GM18858 (cell line): Measurements from ENCODE around the gene C1orf105.
"Not testable (repeated sequence)": the region's sequence is repeated elsewhere in the genome, so short reads cannot be mapped to it uniquely, and the experiment has no call there.

Experiments
- ATAC-seq: cut with Tn5 transposase; IDR thresholded peaks from one replicate; pipeline ENCODE4 v1.9.1; 2021; ENCODE audit not compliant: unreplicated experiment

The C1orf105 gene

GRCh38 chr1:172484252-172484651, 63.8 kb downstream of the C1orf105 start:
- no peak for ATAC-seq

DNA sequence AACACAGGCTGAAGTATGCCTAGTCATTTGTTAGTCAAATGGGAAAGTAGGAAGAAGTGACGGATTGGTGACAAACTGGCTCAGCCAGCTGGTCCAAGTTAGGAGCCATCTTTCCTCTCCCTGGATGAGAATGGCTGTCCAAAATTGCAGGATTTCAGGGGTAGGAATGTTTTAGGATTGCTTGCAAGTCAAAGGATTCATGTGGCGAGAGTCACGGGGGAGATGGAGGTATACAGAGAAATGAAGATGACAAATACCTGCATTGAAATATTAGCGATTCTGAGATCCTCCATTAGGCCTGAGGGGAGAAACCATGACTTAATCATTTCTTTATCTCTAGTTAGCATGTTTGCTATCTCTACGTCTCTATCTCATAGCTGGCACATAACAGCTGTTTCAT, 65.1 kb downstream of the C1orf105 start:
- ATAC-seq: no peak

- ATAC-seq: no peak
These were observed 66.4 kb downstream of the C1orf105 start for GRCh38 chr1:172486805-172487454.

- no peak for ATAC-seq
These were observed 67.1 kb downstream of the C1orf105 start for GRCh38 chr1:172487550-172487949.

GRCh38 chr1:172488393-172488792, 67.9 kb downstream of the C1orf105 start:
- no peak for ATAC-seq

GRCh38 chr1:172489847-172490246, 69.4 kb downstream of the C1orf105 start:
- ATAC-seq: no peak

GRCh38 chr1:172492421-172492820, 71.9 kb downstream of the C1orf105 start:
- no peak for ATAC-seq

GRCh38 chr1:172494166-172494565, 73.7 kb downstream of the C1orf105 start:
- ATAC-seq: no peak

DNA sequence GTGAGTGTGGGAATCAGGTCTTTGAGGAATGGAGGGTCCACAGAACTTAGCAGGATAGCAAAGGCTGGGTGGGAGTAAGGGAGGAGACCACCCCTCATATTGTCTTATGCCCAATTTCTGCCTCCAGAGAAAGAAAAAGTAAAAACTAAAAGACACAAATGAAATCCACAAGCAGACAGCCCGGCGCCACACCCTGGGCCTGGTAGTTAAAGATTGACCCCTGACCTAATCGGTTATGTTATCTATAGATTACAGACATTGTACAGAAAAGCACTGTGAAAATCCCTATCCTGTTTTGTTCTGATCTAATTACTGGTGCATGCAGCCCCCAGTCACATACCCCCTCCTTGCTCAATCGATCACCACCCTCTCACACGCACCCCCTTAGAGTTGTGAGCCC, 75.6 kb downstream of the C1orf105 start:
- not testable (repeated sequence) for ATAC-seq

- no peak for ATAC-seq
These were observed 76.2 kb downstream of the C1orf105 start for GRCh38 chr1:172496678-172497077.

GRCh38 chr1:172497230-172497629, 76.7 kb downstream of the C1orf105 start:
- no peak for ATAC-seq

- no peak for ATAC-seq
These were observed 78.4 kb downstream of the C1orf105 start for GRCh38 chr1:172498857-172499256.

- ATAC-seq: no peak
These were observed 79.2 kb downstream of the C1orf105 start for GRCh38 chr1:172499636-172500141.

DNA sequence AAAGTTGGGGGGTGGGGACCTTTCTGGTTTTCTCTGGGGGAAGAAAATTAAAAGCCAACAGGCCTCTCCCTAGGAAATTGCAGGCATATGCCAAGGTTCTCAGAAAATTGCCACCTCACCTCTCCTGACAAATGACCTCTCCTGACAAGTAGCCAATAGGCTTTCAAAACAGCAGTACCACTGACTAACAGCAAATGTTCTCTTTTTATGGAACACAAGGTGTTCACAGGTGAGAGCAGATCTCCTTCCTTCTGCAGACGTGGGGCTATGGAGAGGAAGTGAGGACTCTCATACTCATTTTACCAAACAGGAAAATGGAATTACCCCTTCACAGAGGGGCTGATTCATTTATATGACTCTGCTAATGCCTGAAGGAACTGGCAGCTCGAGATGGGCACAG, 79.7 kb downstream of the C1orf105 start:
- no peak for ATAC-seq

- ATAC-seq: no peak
These were observed 87.3 kb downstream of the C1orf105 start for GRCh38 chr1:172507741-172508140.

- no peak for ATAC-seq
These were observed 90.0 kb downstream of the C1orf105 start for GRCh38 chr1:172510479-172510878.

GRCh38 chr1:172512591-172512990, 92.1 kb downstream of the C1orf105 start:
- no peak for ATAC-seq

DNA sequence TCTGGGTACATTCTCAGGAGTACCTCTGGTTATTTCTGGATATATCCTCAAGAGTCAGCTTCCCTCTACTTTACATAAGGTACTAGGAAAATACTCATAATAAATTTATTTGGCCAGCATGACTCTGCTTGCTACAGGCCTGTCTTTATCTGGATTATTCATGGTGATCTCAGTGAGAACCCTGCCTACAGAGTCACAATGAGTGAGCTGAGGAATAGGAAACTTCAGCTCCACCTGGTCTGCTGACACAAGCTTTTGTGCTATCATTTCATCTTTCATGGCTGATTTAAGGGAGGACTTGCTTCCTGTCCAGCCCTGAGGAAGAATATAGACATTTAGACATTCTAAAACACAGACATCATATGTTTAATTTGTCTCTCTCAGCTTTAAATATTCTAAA, 93.0 kb downstream of the C1orf105 start:
- no peak for ATAC-seq

DNA sequence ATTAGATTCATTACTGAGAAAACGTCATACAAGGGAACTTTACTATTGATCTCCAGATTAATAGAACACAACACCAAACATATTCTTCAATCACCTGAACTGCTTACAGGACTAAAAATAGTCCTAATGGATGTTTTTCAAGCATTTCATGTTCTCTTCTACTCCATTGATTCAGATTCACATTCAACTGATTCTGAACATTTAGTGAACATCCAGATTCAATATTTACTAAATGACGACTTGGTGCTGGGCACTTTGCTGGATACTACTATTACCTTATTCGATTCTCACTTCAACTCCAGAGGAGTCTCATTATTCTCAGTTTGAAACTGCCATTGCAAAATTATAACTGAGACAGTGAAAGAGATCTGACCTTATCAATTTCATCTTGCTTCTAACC, 93.6 kb downstream of the C1orf105 start:
- ATAC-seq: no peak

DNA sequence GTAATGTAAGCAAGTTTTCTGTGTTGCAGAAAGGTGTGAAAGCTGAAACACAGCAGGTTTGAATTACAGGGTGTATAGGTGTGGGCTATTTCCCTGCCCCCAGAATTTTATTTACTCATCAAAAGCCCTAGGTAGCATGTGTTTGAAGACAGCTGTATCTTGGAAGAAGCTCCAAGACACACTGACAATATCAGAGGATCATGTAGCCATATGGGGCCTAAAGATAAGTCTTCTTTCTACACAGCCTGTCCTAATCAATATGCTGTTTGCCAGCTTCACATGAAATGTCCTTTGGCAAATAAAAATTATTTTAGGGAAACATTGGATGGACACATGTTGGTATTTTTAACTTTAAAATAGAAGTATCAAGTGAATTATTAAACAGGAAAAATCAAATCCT, 95.0 kb downstream of the C1orf105 start:
- no peak for ATAC-seq

DNA sequence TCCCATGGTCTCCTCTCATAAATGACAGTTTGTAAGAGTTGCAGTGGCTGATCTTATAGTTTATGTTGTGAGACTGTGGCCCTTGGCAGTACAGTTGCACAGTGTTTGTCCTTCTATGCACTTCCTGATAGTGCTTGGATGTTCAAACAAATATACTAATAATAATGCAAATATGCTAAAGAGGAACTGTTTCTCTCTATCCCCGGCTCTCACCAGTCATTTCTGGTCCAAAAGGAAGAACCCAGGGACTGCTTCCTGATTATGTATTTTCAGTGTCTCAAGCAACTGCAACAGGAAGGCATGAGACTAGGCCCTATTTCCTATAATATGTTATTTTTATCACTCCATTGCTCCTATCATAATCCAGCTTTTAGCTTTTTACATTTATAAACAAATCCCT, 95.4 kb downstream of the C1orf105 start:
- no peak for ATAC-seq

- ATAC-seq: no peak
These were observed 96.6 kb downstream of the C1orf105 start for GRCh38 chr1:172517081-172517480.

GRCh38 chr1:172517545-172517944, 97.1 kb downstream of the C1orf105 start:
- no peak for ATAC-seq
